H7 (cell line): Measurements from ENCODE around the gene SLC17A9. TPM values are rescaled to one million over a fixed set of nuclear protein-coding genes. Genes with fewer than 3 reads are reported as not detected.
A peak's percentile ranks its signal among the peaks of the same experiment; 100 is the strongest.

Experiments
- DNase-seq: peaks from one replicate; pipeline ENCODE4 v3.0.0; 2012
- H3K27me3 ChIP-seq: 2 replicates; pipeline ENCODE4 v1.6.0; 2011; ENCODE audit warnings: mild to moderate bottlenecking, low read length; ENCODE audit not compliant: control insufficient read depth, insufficient read depth
- H3K36me3 ChIP-seq: replicated peaks from 2 replicates; pipeline ENCODE4 v1.5.1; 2011; ENCODE audit warnings: low read length; ENCODE audit not compliant: control insufficient read depth, insufficient read depth
- H3K4me3 ChIP-seq: 2 replicates; pipeline ENCODE4 v1.5.1; 2011; ENCODE audit warnings: low read depth, mild to moderate bottlenecking, control low read depth, low read length, moderate library complexity; ENCODE audit not compliant: insufficient read depth
- total RNA-seq: library from RNA; depleted of rRNA; stranded (reverse); fragments of >200 nt; shearing (Covaris generic); gene quantifications from 2 replicates; pipeline ENCODE4 v1.2.3, GENCODE V29; 2014

Gene SLC17A9
- total RNA-seq, 1 experiment from 2014 or later, result 32.6 TPM

- no peak for DNase-seq
- Histone ChIP-seq H3K27me3 (no peaks in the 10 kb centered on the region), H3K4me3 (no peak overlapping the region), H3K36me3 (no peaks in the 10 kb centered on the region)
Measured at GRCh38 chr20:62983210-62983609, 30.7 kb downstream of the SLC17A9 start.

- no peak for DNase-seq
- Histone ChIP-seq H3K4me3 (no peak overlapping the region), H3K36me3 (no peaks in the 10 kb centered on the region), H3K27me3 (no peaks in the 10 kb centered on the region)
Measured at GRCh38 chr20:62984666-62985443, 32.3 kb downstream of the SLC17A9 start.

DNA sequence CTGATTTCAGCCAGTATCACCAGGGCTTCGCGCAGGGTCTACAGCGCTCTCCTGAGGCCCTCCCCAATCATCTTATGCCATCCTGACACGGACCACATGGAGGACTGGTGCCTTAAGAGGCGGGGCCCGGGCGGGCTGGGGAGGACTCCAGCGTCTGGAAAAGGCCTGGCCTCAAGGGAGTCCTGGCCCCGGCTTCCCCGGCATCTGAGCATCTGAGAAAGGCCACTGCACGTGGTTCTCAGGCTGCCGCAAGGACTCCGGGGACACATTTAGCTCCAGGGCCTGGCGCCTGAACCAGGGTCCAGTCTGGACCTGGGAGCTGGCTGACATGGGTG is 32.9 kb downstream of the SLC17A9 start:
- Histone ChIP-seq H3K27me3 (no peaks in the 10 kb centered on the region), H3K36me3 (no peaks in the 10 kb centered on the region)
- no peak for DNase-seq

GRCh38 chr20:62986257-62986800 is 33.8 kb downstream of the SLC17A9 start:
- no peak overlapping the region for H3K4me3 ChIP-seq
- no peaks in the 10 kb centered on the region for H3K27me3 ChIP-seq
- peak; percentile 78 for DNase-seq
- H3K36me3 ChIP-seq, result no peaks in the 10 kb centered on the region

More for the DNA sequence above, 32.9 kb downstream of the SLC17A9 start:
- no peak overlapping the region for H3K4me3 ChIP-seq

DNA sequence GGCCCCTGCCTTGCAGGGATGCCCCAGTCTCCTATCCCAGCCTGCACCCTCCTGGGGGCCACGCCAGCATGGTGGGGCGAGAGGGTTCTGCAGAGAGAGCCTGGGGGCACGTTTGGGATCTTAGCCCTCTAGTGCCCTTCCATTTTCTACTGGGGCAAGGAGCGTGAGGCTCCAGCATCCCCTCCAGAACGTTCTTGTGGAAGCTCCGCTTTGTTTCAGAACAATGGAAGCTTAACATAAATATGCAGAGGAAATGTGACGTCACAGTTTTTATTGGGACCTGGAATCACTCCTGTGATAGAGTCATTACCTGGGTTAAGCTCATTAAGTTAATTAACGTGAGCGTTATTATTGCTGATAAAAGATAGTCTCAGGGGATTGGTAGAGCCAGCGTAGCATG is 34.6 kb downstream of the SLC17A9 start:
- Histone ChIP-seq H3K4me3 (no peak overlapping the region), H3K27me3 (no peaks in the 10 kb centered on the region), H3K36me3 (no peaks in the 10 kb centered on the region)
- peak; percentile 72 for DNase-seq

GRCh38 chr20:62989201-62989601 is 36.7 kb downstream of the SLC17A9 start:
- H3K36me3 ChIP-seq, result no peaks in the 10 kb centered on the region
- H3K27me3 ChIP-seq, result no peaks in the 10 kb centered on the region
- DNase-seq, result no peak
- no peak overlapping the region for H3K4me3 ChIP-seq

DNA sequence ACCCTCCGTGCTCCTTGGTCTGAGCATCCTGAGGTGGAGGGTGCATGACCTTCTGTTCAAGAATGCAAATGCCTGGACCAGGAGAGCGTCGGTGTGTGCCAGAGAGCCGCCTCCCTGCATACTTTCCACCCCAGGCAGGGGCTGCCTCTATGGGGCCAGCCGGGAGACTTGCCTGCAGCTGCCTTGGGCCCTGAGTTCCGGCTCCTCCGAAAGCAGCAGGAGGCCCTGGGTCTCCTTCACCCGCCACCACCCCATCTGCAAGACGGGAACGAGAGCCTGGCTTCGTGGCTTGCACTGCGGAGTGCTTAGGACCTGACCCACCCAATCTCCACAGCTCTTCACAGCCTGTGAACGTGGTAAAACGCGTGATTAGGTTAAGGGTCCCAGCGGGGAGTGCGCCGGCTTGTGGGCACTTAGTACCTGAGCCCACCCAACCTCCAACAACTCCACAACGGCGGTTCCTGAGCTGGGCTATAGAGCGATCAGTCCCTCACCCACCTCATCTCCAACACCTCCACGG is 37.9 kb downstream of the SLC17A9 start:
- no peak overlapping the region for H3K4me3 ChIP-seq
- H3K27me3 ChIP-seq, result no peaks in the 10 kb centered on the region
- H3K36me3 ChIP-seq, result no peaks in the 10 kb centered on the region
- DNase-seq, result no peak

DNA sequence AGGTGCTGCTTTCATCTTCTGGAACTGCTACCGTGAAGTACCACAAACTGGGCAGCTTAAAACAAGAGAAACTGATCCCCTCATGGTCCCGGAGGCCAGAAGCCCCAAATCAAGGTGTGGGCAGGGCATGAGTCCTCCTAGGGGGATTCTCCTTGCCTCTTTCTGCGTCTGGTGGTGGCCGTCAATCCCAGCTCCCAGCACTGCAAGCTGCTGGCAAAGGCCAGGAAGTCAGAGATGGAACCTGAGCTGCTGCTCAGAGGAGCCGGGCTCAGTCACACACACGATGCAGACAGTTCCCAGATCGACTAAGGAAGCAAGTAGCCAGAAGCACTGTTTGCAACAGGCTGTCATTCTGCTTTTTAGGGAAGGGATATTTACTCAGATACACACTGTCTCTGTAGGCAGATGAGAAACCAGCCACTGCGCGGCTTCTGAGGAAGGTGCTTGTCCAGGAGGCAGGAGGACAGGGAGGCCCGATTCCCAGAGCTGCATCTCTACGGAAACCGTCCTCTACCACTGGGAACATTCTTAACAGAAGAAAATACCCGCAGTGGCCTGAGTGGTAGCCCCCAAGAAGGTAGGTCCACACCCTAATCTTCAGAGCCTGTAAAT is 38.8 kb downstream of the SLC17A9 start:
- Histone ChIP-seq H3K27me3 (no peaks in the 10 kb centered on the region), H3K4me3 (no peak overlapping the region), H3K36me3 (no peaks in the 10 kb centered on the region)
- DNase-seq, result no peak

DNA sequence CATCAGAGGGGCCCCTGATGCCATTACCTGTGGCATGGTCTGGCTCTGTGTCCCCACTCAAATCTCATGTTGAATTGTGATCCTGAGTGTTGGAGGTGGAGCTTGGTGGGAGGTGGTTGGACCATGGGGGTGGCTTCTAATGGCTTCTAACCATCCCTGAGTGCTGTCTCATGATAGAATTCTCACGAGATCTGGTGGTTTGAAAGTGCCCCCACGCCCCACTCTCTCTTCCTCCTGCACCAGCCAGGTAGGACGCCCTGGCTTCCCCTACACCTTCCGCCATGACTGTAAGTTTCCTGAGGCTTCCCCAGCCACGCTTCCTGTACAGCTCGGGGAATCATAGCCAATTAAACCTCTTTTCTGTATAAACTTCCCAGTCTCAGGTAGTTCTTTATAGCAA is 39.4 kb downstream of the SLC17A9 start:
- no peak for DNase-seq
- H3K36me3 ChIP-seq, result no peaks in the 10 kb centered on the region
- no peaks in the 10 kb centered on the region; the same call in 1 of the 2 replicates for H3K27me3 ChIP-seq
- H3K4me3 ChIP-seq, result no peak overlapping the region

DNA sequence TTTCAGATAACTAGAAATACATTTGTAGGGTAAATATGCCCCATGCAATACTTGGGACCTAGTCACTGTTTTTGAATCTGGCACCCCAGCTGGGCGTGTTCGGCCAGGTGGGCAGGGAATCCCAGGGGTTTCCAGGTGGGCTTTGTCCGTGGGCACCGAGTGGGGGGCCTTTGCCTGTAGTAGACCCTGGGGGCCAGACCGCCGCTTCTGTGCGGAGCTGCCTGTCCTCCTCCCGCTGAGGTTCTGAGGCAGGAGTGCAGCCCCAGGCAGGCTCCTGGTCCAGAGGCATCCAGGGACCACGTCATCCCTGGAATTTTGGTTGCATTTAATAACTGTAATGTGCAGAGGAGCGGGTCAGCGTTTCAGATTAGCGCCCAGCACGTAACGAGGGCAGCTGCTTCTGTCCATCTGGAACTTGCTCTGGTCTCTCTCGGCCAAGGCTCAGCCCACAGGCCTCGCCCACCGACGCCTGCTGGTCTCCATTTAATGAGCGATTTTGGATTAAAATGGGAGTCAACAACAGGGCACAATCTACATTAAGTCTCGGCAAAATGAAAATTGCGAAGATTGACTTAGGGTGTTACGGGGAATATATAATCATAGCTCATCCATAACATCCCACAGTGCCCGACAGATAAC is 41.5 kb downstream of the SLC17A9 start:
- no peak overlapping the region for H3K4me3 ChIP-seq
- H3K36me3 ChIP-seq, result no peaks in the 10 kb centered on the region; the same call in 1 of the 2 replicates
- DNase-seq, result no peak
- H3K27me3 ChIP-seq, result no peaks in the 10 kb centered on the region; the same call in 1 of the 2 replicates

DNA sequence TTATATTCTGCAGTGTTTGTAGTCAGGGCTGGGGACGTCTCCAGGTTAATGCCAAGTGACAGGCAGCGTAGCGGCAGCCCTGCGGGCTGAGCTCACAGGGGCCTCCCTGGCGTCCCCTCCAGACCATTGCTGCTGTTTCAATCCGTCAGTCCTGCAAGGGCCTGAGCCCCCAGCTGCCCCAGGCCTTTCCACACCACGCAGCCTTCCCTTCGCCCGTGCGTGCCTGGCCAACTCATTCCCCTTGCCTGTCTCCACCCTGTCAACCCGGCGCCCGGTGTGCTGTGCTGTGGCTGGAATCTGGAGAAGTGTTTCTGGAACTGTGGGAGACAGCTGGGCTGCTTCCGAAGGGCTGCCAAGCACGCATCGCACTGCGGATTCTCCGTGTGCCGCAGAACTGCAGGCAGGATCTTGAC is 42.4 kb downstream of the SLC17A9 start:
- peak; percentile 79 for DNase-seq
- Histone ChIP-seq H3K4me3 (no peak overlapping the region), H3K36me3 (no peaks in the 10 kb centered on the region; the same call in 1 of the 2 replicates), H3K27me3 (no peaks in the 10 kb centered on the region; the same call in 1 of the 2 replicates)

DNA sequence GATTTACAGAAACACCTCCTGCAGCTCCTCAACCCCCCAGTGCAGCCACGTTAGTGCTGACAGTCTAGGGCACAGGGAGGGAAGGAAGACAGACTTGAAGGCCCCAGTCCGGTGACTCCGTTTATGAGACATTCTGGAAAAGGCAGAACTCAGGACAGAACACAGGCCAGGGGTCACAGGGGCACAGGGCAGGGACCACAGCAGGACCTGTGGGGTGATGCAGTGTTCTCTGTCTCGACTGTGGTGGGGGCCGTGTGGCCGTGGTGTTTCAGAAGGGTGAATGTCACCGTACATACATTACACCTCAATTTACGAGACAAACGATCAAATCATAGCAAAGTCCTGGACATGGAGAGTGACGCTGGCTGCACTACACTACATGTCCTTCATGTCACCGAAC is 43.0 kb downstream of the SLC17A9 start:
- H3K27me3 ChIP-seq, result no peaks in the 10 kb centered on the region; the same call in 1 of the 2 replicates
- DNase-seq, result no peak
- no peaks in the 10 kb centered on the region; the same call in 1 of the 2 replicates for H3K36me3 ChIP-seq
- H3K4me3 ChIP-seq, result no peak overlapping the region

DNA sequence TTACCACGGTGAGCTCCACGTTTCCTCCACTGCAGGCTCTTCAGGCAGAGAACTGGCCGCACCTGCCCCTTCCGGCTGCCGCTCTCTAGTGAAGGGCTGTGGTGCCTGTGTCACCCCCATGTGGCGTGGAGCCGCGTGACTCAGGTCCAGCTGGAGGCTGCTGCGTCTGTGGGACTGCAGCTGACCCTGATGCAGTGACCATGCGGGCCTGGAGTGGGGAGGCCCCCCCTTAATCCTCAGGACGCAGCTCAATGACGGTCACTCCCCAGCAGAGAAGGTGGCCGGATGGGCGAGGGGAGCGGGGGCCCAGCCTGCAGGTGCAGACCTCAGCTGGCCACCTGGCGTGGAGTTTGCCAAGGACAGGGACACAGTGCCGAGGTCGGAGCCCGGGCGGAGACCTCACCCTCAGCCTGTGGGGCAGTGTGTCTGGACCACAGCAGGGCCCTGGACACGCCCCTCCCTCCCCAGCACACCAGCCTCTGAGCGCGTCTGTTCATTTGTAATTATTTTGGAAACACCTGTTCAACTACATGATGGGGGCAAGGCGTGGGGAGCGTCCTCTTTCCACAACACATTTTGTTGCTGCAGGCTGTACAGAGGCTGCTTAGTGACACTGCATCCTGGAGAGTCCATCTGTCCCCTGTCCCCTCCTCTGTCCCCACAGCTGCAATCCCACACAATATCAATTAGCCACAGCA is 43.5 kb downstream of the SLC17A9 start:
- Histone ChIP-seq H3K27me3 (no peaks in the 10 kb centered on the region; the same call in 1 of the 2 replicates), H3K36me3 (no peaks in the 10 kb centered on the region; the same call in 1 of the 2 replicates), H3K4me3 (no peak overlapping the region)
- DNase-seq, result no peak

GRCh38 chr20:62996596-62996982 is 44.1 kb downstream of the SLC17A9 start:
- no peak for DNase-seq
- H3K27me3 ChIP-seq, result no peaks in the 10 kb centered on the region; the same call in 1 of the 2 replicates
- no peaks in the 10 kb centered on the region; the same call in 1 of the 2 replicates for H3K36me3 ChIP-seq
- no peak overlapping the region for H3K4me3 ChIP-seq
